Heart left ventricle (tissue), 16 donors: ENCODE results near the gene KRTAP10-1. TPM values are rescaled to one million over a fixed set of nuclear protein-coding genes. Genes with fewer than 3 reads are reported as not detected.

Experiments used
- ATAC-seq, 4 donors: fragments of 200-7000 bp; cut with Tn5 transposase; one replicate each; pipeline ENCODE4 v1.9.1; 2020 to 2022; ENCODE audit warnings: moderate library complexity in 4 of 4, mild to moderate bottlenecking in 3 of 4, moderate number of reproducible peaks in 1 of 4
- DNase-seq, 5 donors: peaks; one replicate each; pipeline ENCODE4 v3.0.0-alpha.2; 2020
- H3K27ac ChIP-seq, 12 donors: fragments of 200-600 bp; sonication (generic) in 4 of 12; one replicate each; pipeline versions ENCODE4 v1.5.0 to v1.8.0; 2016 to 2022; ENCODE audit warnings: mild to moderate bottlenecking in 2 of 12
- H3K27me3 ChIP-seq, 9 donors: fragments of 200-600 bp; sonication (generic) in 2 of 9; one replicate each; pipeline versions ENCODE4 v1.5.1 to v1.8.0; 2016 to 2022; ENCODE audit warnings: mild to moderate bottlenecking in 3 of 9
- H3K36me3 ChIP-seq, 9 donors: fragments of 200-600 bp; sonication (generic) in 2 of 9; one replicate each; pipeline versions ENCODE4 v1.5.0 to v1.8.0; 2018 to 2022; ENCODE audit warnings: mild to moderate bottlenecking in 2 of 9
- H3K4me1 ChIP-seq, 12 donors: fragments of 200-600 bp; sonication (generic) in 4 of 12; one replicate each; pipeline versions ENCODE4 v1.5.0 to v1.8.0; 2016 to 2022; ENCODE audit warnings: mild to moderate bottlenecking in 3 of 12
- H3K4me3 ChIP-seq, 12 donors: fragments of 200-600 bp; sonication (generic) in 4 of 12; one replicate each; pipeline versions ENCODE4 v1.5.0 to v1.8.0; 2017 to 2022; ENCODE audit warnings: mild to moderate bottlenecking in 9 of 12, moderate library complexity in 4 of 12
- H3K9me3 ChIP-seq, 12 donors: fragments of 200-600 bp; sonication (generic) in 4 of 12; one replicate each; pipeline versions ENCODE4 v1.5.0 to v1.8.0; 2016 to 2022; ENCODE audit warnings: mild to moderate bottlenecking in 1 of 12
- CTCF ChIP-seq, 12 donors: fragments of 200-600 bp; sonication (generic) in 4 of 12; IDR thresholded peaks; one replicate each; pipeline versions ENCODE4 v1.5.0 to v1.8.0; 2018 to 2022; ENCODE audit warnings: antibody characterized with exemption in 12 of 12, mild to moderate bottlenecking in 5 of 12
- POLR2A ChIP-seq, 2 donors: fragments of 450-650 bp; IDR thresholded peaks; one replicate each; pipeline ENCODE4 v1.6.1; 2017; ENCODE audit warnings: antibody characterized with exemption in 2 of 2, mild to moderate bottlenecking in 2 of 2, moderate library complexity in 2 of 2
- WGBS, 4 donors: extraction: QIAGEN DNeasy Blood & Tissue Kit in 2 of 4; methylation state at CpG; one replicate each; pipeline versions ENCODE4 v1.1.5 to v1.1.7; 2013 to 2018; 5-methylcytosine and 5-hydroxymethylcytosine counted together
- intact Hi-C, 10 donors: fragments of 100-400 bp; cut with DNase I; formaldehyde crosslinking; loops; one replicate each; pipeline versions ENCODE4 v1.11.1 to v1.14.2; 2022
- polyA plus RNA-seq, 2 donors: library from polyadenylated mRNA; stranded (reverse); fragments of 200-250 nt; gene quantifications; one replicate each; pipeline ENCODE4 v1.2.3, GENCODE V29; 2013
- total RNA-seq, 9 donors: library from RNA; depleted of rRNA in 2 of 9; stranded (reverse); fragments of >200 nt in 2 of 9; fragmentation: NEBNext Ultra II Directional in 3 of 9; extraction: Animal tissue kit (Norgen Biotek cat#: 25700) in 3 of 9; gene quantifications; one replicate each; pipeline versions ENCODE4 v1.1.0 to v1.2.4, GENCODE V29; 2016 to 2023
- donor health status: ischemic (EF 13 %, LVEDD 7.1; RV severe dilation, severe dysfunction).
- donor health status: healthy with polysubstance abuse.
- donor health status: DM: no; HTN: yes; CAD: no.
- donor health status: DM: no; HTN: no; CAD: no.
- donor health status: ischemic (EF 25% LVEDD 6.9; RV normal size, moderate dysfunction).
- donor health status: ischemic (EF 25% LVEDD 5.7; RV mildly dilated, moderate dysfunction).
- donor health status: healthy.
- donor health status: DM: yes; HTN: yes; CAD: no.
- donor health status: ischemic (EF 35%, LVEDD 5.7; RV mildly dilated, moderate dysfunction).
- donor health status: nonischemic (EF 11% LVEDD 7.7; RV severe dilation, severe dysfunction).
- donor health status: DM: yes; HTN: yes; CAD: no.
- donor health status: PGD.
- donor health status: ischemic (EF 29% LVEDD 5.4; RV normal size, mild dysfunction).
- donor health status: nonischemic (EF 23%, LVEDD 6.1; RV moderate dilation, normal function).

The KRTAP10-1 gene
- total and polyA plus RNA-seq, 11 donors, result not detected

GRCh38 chr21:44571844-44572782 is 32.1 kb upstream of the KRTAP10-1 start:
- no peak for TF ChIP-seq CTCF (IDR thresholded peaks at IDR 0.05)
- no peak for TF ChIP-seq POLR2A (IDR thresholded peaks at IDR 0.05)
- no peaks in the 10 kb centered on the region for H3K36me3 ChIP-seq
- DNase-seq (no peak), ATAC-seq (no peak)
- H3K9me3 ChIP-seq, result peaks cover 0 to 24% (median 6%) of the 10 kb centered on the region in 12 donors
- 89 to 91% (median 90%) methylated on average over 40 of the region's 40 CpGs for WGBS, 4 donors
- H3K4me1 ChIP-seq, result peaks cover 0 to under 1% (median 0%) of the 10 kb centered on the region in 12 donors
- H3K27ac ChIP-seq, result no peak overlapping the region
- peaks cover 0 to 22% (median 0%) of the 10 kb centered on the region in 9 donors for H3K27me3 ChIP-seq
- no peak overlapping the region for H3K4me3 ChIP-seq
- intact Hi-C loops, result no loop called here

DNA sequence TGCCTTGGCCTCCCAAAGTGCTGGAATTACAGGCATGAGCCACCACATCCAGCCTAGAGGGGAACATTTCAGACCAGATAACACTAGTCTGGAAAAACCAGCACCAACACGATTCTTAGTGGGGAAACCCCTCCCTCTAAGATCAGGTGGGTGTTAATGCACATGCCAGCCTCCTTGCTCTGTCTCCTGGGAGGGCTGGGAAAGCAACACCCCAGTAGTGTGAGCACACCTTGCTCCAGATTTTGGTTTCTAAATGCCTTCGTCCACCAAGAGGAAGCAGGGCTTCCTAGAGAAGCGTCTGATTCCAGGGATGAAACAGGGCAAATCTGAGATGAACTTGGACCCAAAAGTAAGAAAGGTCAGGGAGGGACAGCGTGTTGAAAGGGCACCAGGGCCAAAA is 31.3 kb upstream of the KRTAP10-1 start:
- H3K27me3 ChIP-seq, result peaks cover 0 to 22% (median 0%) of the 10 kb centered on the region in 9 donors
- H3K9me3 ChIP-seq, result peaks cover 0 to 16% (median 2%) of the 10 kb centered on the region in 12 donors
- intact Hi-C loops, result no loop called here
- H3K36me3 ChIP-seq, result no peaks in the 10 kb centered on the region
- H3K4me3 ChIP-seq, result no peak overlapping the region
- no peak for ATAC-seq
- no peak for DNase-seq
- H3K4me1 ChIP-seq, result peaks cover 0 to 8% (median 0%) of the 10 kb centered on the region in 12 donors
- H3K27ac ChIP-seq, result no peak overlapping the region
- TF ChIP-seq CTCF (IDR thresholded peaks at IDR 0.05) (no peak), POLR2A (IDR thresholded peaks at IDR 0.05) (no peak)
- WGBS, 4 donors, result 64 to 93% (median 82%) methylated on average over 3 to 4 of the region's 4 CpGs

- H3K9me3 ChIP-seq, result peaks cover 0 to 16% (median 2%) of the 10 kb centered on the region in 12 donors
- TF ChIP-seq POLR2A (IDR thresholded peaks at IDR 0.05) (no peak), CTCF (IDR thresholded peaks at IDR 0.05) (no peak)
- DNase-seq (no peak), ATAC-seq (no peak)
- H3K36me3 ChIP-seq, result no peaks in the 10 kb centered on the region
- H3K27ac ChIP-seq, result no peak overlapping the region
- H3K27me3 ChIP-seq, result peaks cover 0 to 19% (median 0%) of the 10 kb centered on the region in 9 donors
- WGBS, 4 donors, result 72 to 89% (median 83%) methylated on average over 6 to 12 of the region's 12 CpGs
- H3K4me3 ChIP-seq, result no peak overlapping the region
- intact Hi-C loops, result no loop called here
- H3K4me1 ChIP-seq, result peaks cover 0 to 19% (median 0%) of the 10 kb centered on the region in 12 donors
Observed at GRCh38 chr21:44569861-44570517, 30.0 kb upstream of the KRTAP10-1 start.
